ENCODE data around the gene GZMB. TPM values are rescaled to one million over a fixed set of nuclear protein-coding genes. Genes with fewer than 3 reads are reported as not detected.

The GZMB gene, protein sequence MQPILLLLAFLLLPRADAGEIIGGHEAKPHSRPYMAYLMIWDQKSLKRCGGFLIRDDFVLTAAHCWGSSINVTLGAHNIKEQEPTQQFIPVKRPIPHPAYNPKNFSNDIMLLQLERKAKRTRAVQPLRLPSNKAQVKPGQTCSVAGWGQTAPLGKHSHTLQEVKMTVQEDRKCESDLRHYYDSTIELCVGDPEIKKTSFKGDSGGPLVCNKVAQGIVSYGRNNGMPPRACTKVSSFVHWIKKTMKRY
- 0.21 TPM in 1 of 2 replicates, not detected in the other for total RNA-seq

DNA sequence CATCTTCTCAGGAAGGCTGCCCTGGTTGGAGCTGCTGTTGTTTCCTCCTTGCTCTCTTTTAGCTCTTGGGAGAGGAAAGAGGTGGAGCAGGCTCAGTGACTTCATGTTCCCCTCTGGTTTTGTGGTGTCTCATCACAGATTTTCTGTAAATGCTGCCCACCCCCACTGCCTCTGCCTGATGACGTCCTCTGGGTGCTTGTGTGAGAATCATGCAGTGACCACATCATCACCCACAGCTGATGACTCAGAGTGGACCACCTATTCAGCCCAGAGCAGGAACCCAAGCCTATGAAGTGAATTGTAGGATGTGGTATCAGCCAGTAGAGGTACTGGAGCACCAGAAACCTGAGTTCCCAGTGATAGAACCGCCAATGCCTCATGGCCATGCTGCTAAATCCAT, at the start of gene GZMB:
TSS of gene GZMB (minus strand) at position 33 of the 400 bp plus-strand sequence. CDS start at position 3, 30 bp downstream.

DNA sequence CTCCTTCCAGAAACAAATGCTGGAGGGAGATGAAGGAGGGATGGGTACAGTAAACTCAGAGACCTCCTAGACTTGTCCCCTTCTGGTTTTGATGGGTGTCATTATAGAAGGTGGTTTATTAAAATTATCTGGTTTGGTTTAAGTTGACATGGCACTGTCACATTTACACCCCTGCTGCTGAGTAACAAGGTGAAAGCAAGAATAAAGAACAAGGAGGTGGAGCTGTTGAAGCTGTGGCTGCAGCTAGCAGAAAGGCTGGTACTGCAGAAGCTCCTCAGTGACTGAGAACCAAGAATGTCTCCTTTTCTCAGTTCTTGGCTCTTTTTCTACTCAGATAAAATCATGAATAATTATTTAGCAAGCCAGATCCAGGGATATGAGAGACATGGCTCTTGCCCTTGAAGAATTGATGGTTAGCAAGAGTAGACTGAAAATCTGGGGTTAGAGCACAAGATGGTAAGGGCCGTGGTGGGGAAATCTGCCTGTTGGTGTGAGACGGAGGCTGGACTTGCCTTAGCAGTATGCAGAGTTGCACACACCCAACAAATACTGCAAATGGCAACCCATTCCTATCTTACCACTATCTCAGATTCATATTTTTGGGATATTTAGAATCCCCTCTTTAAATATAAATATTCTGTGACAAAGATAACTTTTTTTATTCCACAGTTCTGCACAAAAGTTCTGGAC, 24.2 kb downstream of the GZMB start, which contains the start of gene GZMH:
TSS of gene GZMH (minus strand) at position 31 of the 690 bp plus-strand sequence. CDS start 72 bp downstream, outside the sequence.

Other genes starting within 250 kb of the GZMB start
- gene NYNRIN, start 235.2 kb downstream of the GZMB start, total RNA-seq, result 7.0 and 8.4 TPM in 2 replicates
- gene CBLN3, start 204.5 kb downstream of the GZMB start, total RNA-seq, result 0.64 and 0.96 TPM in 2 replicates
- 95.7 and 155 TPM in 2 replicates for gene KHNYN, start 204.2 kb downstream of the GZMB start, total RNA-seq
- gene SDR39U1, start 191.4 kb downstream of the GZMB start, total RNA-seq, result 4.5 and 5.1 TPM in 2 replicates
- not detected in 2 replicates for gene CMA1, start 125.9 kb downstream of the GZMB start, total RNA-seq
- not detected in 2 replicates for gene CTSG, start 57.9 kb downstream of the GZMB start, total RNA-seq
- gene GZMH, start 24.5 kb downstream of the GZMB start, total RNA-seq, result not detected in 2 replicates